ENCODE measurements around the gene CDC42BPB. TPM values are rescaled to one million over a fixed set of nuclear protein-coding genes. Genes with fewer than 3 reads are reported as not detected.

CDC42BPB gene
- total RNA-seq, 1 experiment from 2014 or later: 103 TPM

DNA sequence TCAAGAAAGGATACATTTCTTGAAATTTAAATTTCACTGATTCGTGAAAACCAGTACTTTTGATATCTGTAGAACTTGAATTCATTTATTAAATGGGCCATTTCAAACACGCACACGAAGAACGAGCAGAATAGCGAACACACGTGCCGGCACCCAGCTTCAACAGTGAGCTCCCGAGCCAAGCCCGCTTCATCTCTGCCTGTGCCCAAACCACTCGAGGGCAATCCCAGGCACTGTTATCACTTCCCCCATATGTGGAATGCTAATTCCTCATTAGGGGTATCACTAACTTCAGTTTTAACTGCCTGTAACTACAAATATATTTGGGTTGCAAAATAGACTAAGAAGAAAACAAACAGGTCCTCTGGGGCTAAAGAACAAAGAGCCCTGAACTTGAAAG, 86.9 kb downstream of the CDC42BPB start:
- no peaks in the 10 kb centered on the region for H3K4me1 ChIP-seq (ENCODE audit: insufficient read depth, low read length)
- WGBS (ENCODE audit: extremely low coverage, insufficient read length, low lambda C conversion rate): no CpG with 5 or more reads among the region's 10 CpGs
- H3K14ac ChIP-seq (ENCODE audit: insufficient read depth, low read length): no peak overlapping the region
- TF ChIP-seq, protein P1, sequence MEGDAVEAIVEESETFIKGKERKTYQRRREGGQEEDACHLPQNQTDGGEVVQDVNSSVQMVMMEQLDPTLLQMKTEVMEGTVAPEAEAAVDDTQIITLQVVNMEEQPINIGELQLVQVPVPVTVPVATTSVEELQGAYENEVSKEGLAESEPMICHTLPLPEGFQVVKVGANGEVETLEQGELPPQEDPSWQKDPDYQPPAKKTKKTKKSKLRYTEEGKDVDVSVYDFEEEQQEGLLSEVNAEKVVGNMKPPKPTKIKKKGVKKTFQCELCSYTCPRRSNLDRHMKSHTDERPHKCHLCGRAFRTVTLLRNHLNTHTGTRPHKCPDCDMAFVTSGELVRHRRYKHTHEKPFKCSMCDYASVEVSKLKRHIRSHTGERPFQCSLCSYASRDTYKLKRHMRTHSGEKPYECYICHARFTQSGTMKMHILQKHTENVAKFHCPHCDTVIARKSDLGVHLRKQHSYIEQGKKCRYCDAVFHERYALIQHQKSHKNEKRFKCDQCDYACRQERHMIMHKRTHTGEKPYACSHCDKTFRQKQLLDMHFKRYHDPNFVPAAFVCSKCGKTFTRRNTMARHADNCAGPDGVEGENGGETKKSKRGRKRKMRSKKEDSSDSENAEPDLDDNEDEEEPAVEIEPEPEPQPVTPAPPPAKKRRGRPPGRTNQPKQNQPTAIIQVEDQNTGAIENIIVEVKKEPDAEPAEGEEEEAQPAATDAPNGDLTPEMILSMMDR (conservative IDR thresholded peaks at IDR 0.05): no peak
- H3K27me3 ChIP-seq (ENCODE audit: insufficient read depth, low read length): no peaks in the 10 kb centered on the region
- no peak overlapping the region; a peak in 1 of 7 replicates for H3K27ac Mint-ChIP-seq
- no peak overlapping the region for H2AFZ ChIP-seq (ENCODE audit: low read length)
- H3K79me2 ChIP-seq (ENCODE audit: insufficient read depth, low read length): no peaks in the 10 kb centered on the region
- no peak overlapping the region for H3K27ac ChIP-seq (ENCODE audit: insufficient read length, low read depth, low read length)
- H2BK15ac ChIP-seq (ENCODE audit: low read depth, low read length): no peak overlapping the region
- H2BK5ac ChIP-seq (ENCODE audit: insufficient read length, low read length): no peak overlapping the region
- no peak for DNase-seq
- no peaks in the 10 kb centered on the region for H3K27me3 Mint-ChIP-seq (ENCODE audit: low read depth)
- H2BK120ac ChIP-seq (ENCODE audit: low read depth, low read length, poor library complexity, severe bottlenecking): no peak overlapping the region
- H3K4me3 Mint-ChIP-seq: no peak overlapping the region
- H3K23ac ChIP-seq (ENCODE audit: insufficient read length, low read depth, low read length): no peak overlapping the region
- H3T11ph ChIP-seq (ENCODE audit: low read length): no peak overlapping the region
- H4K91ac ChIP-seq (ENCODE audit: insufficient read length, low read depth, low read length): no peak overlapping the region
- H4K5ac ChIP-seq (ENCODE audit: insufficient read length, low read depth, low read length): no peak overlapping the region
- H3K4me2 ChIP-seq (ENCODE audit: insufficient read depth, insufficient read length, low read length): no peak overlapping the region
- no peak overlapping the region for H2AK5ac ChIP-seq (ENCODE audit: insufficient read length, low read length)
- no peak overlapping the region for H3K56ac ChIP-seq (ENCODE audit: insufficient read length, low read depth, low read length)
- H4K8ac ChIP-seq (replicated peaks; ENCODE audit: insufficient read length, low read depth, low read length): no peak overlapping the region
- H3K4ac ChIP-seq (ENCODE audit: low read depth, low read length): no peak overlapping the region
- H3K79me1 ChIP-seq (ENCODE audit: insufficient read depth, low read depth, low read length, poor library complexity, severe bottlenecking): no peaks in the 10 kb centered on the region
- no peak overlapping the region for H2BK12ac ChIP-seq (ENCODE audit: insufficient read length, low read depth, low read length)
- H3K4me1 Mint-ChIP-seq: no peaks in the 10 kb centered on the region
- H3K9ac ChIP-seq (ENCODE audit: extremely low read depth, insufficient read length, low read length): no peak overlapping the region
- H3K9me3 ChIP-seq (ENCODE audit: control insufficient read depth, low read depth, low read length): no peaks in the 10 kb centered on the region
- H4K20me1 ChIP-seq (ENCODE audit: control insufficient read depth, insufficient read depth, insufficient read length): no peaks in the 10 kb centered on the region
- peaks cover 55 to 95% (median 82%) of the 10 kb centered on the region in 3 experiments; a peak in 6 of 7 replicates for H3K36me3 Mint-ChIP-seq (ENCODE audit: insufficient read depth in 1 of 3, low read depth in 3 of 3)
- no peak overlapping the region for H2BK20ac ChIP-seq (ENCODE audit: low read depth, low read length, poor library complexity, severe bottlenecking)
- H3K18ac ChIP-seq (ENCODE audit: insufficient read length, low read depth, low read length): no peak overlapping the region
- no peaks in the 10 kb centered on the region for H3K9me3 Mint-ChIP-seq
- no peaks in the 10 kb centered on the region for H3K23me2 ChIP-seq (ENCODE audit: insufficient read length, low read depth, low read length, poor library complexity, severe bottlenecking)

All from H9 (cell line).